ENCODE results near the gene ARPP21.
A peak's percentile ranks its signal among the peaks of the same experiment; 100 is the strongest.

Gene ARPP21

DNA sequence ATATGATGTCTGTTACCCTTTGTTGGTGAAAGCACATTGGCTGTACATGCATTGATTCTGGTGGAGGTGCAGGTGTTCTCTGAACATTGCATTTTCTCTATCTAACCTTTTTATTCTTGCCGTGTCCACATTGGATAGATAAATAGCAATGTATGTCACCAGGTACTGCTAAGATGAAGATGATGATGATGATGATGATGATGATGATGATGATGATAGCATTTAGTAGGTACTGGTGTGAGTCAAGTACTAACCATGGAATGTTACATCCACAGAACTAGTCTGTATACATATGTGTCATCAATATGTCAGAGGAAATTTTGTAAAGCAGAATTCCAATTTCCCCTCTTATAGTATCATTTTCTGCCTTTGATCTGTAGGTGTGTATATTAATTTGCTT, 36.3 kb downstream of the ARPP21 start:
- no peak for DNase-seq (ENCODE audit: low spot score)

DNA sequence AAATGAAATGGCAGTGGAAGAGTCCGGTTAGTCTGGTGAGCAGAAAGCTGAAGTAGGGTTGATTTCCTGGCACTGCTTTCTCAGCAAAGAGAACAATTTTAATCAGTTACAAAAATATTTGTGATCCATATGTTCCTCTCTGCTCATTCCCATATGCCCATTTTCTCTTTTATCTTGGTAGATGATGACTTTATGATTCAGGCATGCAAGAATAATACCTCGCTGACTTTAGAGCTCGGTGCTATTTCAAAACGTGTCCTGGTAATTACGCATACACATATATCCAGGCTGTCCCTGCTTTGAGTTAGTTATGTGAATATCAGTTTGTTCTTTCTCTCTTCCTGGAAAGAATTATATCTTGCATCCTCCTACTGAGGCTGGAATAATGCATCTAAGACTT, 38.5 kb downstream of the ARPP21 start:
- peak; percentile 66 for DNase-seq (ENCODE audit: low spot score)

DNA sequence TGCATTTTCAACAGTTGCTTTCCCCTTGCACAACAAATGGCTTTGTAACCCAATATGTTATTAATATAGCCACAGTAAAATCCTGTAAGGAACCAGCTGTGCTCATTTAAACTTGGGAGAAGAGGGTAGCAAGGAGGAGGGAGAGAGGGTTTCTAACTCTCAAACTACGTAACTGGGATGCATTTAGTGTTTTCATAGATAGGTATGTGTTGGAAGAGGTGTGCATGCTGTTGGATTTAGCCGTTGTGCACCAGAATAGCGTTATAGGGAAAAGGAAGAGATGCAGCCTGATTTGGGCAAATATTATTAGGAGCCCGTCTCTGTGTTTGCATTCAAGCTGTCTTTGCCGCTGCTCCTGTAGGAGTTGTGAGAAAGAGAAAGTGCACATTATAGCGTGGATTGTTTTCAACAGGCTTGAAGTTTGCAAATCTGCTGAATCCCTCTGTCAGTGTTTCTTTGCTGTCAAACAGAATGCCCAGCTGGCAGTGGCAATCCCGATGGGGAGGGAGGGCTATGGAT, 39.4 kb downstream of the ARPP21 start:
- DNase-seq (ENCODE audit: low spot score), result peak; percentile 68

DNA sequence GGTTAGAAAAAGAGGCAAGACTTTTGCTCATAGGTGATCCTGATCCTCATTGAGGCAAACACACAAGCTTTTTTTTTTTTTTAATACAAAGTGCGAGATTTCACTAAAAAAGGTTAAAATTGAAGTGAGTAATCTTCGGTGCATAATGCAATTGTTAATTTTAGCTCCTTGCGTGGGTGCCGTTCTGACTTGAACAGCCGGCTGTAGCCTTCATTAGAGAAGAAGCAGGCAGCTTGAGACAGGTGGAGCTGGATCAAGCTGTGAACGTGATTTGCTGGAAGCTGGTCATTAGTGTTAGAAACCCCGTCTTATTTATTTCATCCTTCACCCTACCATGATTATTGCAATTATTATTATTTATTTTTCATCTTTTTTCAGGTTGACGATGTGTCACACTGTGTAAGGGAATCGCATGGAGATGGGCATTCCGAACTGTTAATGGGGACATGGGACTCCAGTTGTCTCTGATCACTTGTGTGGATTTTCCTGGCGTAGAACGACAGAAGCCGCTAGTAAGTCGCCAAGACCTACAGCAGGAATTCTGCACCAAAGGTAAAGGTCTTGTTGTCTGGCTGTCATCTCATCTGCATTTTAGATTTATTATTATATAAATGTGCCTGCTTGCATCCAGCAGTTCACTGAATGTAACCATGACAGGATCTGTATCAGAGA, 40.2 kb downstream of the ARPP21 start:
- DNase-seq (ENCODE audit: low spot score), result peak; percentile 85

DNA sequence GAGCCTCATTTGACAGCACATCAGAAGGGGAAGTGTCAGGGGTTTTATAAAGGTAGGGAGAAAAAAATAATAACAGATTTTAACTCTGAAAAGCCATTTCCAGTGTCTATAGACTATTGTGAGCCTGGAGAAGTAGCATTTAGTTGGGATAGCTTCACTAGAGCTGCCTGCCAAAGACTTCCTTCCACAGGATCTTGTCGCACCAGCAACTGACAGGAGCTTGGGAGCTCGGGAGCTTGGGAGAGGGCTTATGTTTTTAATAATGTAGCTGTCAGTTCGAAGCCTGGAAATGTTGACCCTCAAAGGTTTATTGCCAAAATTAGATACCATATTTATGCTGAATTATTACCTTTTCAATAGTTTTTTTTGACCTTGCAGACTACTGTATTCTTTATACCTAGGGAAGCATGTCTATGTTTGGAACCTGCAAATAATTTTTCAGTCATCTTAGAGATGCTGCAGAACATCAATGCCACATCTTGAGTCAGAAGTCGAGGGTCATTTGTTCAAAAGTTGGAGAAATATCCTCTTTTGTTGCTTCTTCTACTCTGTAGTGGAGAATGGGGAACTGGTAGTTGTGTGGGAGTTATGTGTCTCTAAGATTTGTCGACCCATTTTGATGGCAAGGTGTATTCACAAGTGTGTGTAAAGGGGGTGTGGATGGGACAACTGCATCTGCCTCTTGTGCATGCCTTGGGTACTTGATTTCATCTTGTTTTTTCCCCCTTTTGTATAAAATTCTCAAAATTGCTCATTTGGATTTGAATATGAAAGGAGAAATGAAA, 41.7 kb downstream of the ARPP21 start:
- DNase-seq (ENCODE audit: low spot score), result peak; percentile 71

DNA sequence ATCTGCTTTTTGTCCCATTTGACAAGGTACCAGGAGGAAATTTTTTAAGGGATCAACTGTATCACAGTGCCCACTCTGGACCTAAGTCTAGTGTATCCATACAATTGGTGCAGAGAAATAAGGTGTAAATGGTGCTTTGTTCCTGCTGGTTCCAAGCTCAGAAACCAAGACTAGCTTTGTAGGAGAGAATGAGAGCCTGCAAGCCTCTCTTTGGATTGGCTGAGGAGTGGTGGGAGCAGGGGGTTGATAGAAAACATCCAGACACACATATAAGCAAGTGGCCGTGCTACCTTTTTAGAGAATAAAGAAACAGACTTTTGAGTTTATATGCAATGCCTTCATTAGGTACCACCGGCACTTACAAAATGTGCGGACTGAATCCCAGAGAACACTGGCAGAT, 45.8 kb downstream of the ARPP21 start:
- DNase-seq (ENCODE audit: low spot score), result peak; percentile 55

DNA sequence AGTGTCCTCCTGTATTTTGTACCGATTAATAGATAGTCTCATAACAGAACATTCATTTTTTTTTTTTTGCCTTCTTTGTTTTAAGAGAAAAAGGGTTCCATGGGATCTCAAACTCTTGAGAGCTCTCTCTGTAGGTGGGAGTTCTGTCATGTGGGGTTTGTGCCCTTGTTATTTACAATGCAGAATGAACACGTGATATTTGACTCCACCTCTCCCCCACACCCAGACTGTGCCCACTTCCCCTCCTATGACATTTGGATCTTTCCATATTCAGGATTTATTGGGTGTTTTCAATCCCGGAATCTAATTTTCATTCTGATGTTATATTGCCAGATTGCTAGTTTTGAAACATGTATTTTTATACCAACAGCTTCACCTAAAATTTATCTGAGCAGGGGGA, 49.5 kb downstream of the ARPP21 start:
- DNase-seq (ENCODE audit: low spot score), result peak; percentile 10

DNA sequence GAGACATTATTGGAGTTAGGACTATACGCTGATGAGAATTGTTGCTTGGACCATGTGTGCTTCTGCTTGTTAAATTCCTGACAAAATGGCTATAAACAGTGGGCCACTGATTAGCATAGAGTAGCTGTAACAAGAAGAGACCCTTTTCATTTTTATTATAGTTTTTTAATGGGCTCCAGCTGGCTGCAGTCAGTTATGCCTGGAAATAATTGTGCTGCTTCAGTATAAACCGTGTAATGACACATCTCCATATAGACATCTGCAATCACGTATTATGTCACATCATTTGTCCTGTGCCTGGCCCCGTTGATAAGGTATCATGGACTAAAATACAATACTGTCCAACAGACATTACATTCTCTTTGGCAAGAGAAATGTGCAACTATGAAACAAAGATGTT, 50.9 kb downstream of the ARPP21 start:
- no peak for DNase-seq (ENCODE audit: low spot score)

DNA sequence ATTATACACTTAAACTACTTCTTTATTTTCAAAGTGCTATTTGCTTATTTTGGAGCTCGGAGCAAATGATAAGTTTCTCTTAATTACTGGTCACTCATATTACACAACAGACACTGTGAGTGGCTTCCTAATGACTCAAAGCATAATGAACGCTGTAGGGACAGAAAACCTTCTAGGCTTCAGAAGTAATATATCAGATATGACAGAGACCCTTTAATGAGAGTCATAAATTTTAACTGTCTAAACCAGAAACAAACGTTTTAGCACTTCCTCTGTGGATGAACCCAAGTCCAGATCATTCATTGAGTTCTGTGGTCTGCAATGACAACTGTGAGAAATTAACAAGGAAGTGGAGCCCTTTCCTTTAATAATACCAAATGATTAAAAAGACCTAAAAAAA, 66.6 kb downstream of the ARPP21 start:
- DNase-seq (ENCODE audit: low spot score), result no peak

DNA sequence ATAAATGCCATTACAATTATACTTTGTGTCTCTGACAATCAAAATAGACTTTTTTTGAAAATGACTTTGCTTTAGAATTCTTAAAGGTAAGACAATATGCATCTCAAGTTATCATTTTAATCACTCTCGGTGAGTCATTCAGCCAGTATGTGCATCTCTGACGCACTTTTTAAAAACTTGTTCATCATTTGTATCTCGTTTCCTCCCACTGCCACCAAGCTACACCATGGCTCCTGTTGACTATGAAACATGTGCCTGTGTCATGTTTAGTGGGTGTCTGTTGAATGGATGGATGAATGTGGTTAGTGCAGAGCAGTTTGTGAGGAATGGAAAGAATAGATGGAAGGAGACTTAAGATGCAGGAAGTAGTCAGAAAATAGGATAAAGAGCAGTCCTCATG, 68.6 kb downstream of the ARPP21 start:
- DNase-seq (ENCODE audit: low spot score), result no peak

DNA sequence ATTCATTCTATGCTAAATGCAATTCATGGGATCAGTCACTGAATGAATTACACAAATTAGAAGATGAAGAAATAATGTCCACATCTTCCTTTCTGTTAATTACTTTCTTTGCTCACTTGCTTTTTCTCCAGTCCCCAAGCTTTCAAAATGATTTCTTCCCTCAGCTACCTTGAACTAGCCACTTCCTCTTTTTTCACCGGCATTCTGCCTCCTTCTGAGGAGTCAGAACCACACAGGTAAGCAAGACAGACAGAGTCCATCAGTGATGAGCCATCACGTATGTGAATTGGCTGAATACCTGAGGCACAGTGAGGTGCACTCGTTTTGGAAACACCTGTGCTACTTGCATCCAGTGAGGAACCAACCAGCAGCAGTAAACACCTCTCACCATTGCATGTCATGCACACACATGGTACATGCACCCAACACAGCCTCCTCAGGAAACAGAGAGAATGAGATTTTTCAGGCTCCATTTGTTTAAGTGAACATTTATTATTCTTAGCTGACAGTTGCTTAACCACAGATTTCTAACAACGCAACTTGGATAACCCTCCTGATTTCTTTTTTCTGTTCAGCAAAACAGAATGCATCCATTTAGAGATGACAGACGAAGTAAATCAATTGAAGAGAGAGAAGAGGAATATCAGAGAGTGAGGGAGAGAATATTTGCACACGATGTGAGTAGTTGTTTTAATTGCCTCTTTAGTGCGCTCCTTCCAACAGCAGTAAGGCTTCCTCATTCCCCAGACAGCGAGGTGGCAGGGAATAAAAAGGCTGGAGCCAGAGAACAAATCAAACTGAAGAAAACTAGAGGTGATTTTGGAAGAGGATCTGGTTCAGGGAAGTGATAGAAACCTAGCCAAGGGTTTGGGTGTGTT, 69.3 kb downstream of the ARPP21 start:
- no peak for DNase-seq (ENCODE audit: low spot score)

DNA sequence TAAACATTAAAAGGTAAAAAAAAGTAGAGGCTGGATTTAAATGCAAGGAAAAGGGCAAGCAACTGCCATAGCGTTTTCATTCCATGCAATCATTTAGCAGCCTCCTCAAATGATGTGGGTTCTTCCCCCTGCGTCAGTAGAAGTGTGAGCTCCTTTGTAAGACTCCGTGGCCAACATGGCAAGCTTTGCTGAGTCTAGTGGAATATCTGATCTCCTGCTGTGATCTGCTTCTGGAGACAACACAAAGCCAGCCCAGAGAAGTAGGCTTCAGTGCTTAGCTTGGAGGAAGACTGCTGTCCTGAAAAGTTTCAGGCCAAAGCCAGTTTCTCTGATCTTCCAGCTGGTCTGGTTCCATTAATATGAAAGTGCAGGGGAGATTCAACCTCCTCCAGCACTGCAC, 70.4 kb downstream of the ARPP21 start:
- DNase-seq (ENCODE audit: low spot score), result no peak

DNA sequence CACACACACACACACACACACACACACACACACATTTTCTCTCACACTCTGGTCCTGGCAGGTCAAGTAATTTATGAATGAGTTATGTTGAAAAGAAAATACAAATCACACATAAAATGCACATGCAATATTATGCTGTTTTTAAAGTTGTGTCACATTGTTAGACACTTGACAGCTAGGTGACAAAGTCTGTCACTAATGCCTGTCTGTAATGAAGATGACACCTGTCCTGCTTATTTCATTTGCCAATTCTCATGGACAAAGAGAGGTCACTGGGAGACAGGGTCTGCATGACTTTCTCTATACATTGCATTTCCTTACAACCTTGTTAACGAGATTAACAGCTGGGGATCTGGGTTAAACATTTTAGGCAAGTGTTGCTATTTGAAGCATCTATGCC, 71.2 kb downstream of the ARPP21 start:
- no peak for DNase-seq (ENCODE audit: low spot score)

DNA sequence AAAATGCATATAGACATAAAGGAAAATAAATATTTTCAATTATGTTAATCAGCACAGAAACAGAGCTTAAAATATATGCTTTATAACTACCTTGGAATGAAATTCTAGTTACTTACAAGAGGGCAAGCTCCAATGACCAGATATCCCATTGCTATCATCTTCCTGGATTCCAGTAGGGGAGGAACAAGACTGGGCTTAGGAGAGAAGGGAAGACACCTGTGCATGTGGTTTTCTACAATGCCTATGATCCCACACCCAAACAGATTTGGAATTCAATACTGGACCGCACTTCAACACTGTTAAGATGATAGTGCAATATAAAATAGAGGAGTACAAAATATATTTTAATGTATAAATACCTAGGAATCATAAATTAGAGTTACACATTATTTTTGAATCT, 79.6 kb downstream of the ARPP21 start:
- no peak for DNase-seq (ENCODE audit: low spot score)

DNA sequence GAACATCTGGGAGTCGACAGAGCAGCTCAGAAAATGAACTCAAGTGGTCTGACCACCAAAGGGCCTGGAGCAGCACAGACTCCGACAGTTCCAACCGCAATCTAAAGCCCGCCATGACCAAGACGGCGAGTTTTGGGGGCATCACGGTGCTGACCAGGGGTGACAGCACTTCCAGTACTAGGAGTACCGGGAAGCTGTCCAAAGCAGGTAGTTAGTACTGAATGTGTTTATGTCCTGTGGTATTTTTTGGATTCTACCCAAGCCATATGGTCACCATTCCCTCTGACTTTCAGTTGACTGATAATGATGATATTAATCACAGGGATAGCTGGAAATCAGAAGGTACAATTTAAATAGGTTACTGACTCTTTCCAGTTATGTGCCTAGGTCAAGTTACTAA, 82.3 kb downstream of the ARPP21 start:
- DNase-seq (ENCODE audit: low spot score), result peak; percentile 88

DNA sequence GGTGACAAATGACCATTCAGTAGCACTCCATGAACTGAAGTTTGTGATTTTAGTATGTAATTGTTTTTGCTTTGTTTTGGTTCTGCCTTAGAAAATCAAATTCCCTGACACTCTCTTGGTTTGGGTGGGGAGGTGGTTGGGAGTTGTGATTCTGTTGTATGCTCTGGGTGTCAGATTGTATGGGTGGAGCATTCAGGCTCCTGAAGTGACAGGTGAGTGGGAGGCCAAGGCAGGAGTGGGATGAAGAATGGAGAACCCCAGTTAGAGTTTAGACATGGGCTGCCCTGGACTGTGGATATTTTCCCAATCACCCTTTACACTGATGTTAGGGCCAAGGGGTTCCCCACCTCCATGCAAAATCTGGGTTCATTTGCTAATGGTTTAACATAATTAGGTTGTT, 83.6 kb downstream of the ARPP21 start:
- DNase-seq (ENCODE audit: low spot score), result no peak

DNA sequence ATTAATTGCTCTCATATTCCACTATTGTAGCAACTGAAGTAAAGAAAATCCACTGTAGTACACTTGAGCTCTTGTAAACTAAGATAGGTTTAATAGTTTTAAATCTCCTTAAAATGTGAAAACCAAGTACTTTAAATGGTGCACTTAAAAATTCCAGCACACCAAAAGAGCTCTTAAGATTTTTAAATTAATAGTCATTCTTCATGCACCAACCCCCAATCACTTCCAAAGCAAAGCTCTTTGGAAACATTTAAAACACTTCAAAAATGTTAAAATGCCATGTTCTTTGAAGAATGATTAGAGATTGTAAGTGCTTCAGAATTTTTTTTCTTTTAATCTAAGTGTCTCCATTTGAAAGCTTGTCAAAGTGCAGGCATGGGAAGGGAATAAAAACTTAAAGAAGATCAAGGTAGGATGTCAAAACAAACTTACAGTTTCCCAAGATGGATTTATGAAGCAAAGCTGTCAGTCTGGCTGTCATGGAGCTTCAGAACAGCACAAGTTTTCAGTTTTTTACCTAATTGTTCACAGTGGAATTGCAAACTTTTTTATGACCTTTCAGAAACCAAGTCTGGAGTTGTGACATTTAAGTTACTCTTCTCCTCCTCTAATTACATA, 84.3 kb downstream of the ARPP21 start:
- DNase-seq (ENCODE audit: low spot score), result no peak

DNA sequence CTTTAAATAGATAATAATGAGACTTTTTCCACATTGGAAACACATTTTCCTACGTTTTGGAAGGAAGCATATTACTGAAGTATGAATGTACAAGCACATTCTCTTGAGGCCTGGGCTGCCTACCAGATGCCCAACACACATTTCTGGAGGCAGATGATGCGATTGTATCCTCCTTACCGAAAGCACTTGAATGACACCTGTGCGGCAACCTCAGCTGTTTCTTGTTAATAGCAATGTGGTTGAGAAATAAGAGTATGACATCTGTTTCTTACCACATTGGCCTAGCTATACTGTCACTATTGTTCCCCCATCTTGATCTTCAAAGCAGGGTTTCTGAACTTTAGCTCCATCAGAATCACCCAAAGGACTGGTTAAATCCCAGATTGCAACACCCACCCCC, 84.8 kb downstream of the ARPP21 start:
- no peak for DNase-seq (ENCODE audit: low spot score)

DNA sequence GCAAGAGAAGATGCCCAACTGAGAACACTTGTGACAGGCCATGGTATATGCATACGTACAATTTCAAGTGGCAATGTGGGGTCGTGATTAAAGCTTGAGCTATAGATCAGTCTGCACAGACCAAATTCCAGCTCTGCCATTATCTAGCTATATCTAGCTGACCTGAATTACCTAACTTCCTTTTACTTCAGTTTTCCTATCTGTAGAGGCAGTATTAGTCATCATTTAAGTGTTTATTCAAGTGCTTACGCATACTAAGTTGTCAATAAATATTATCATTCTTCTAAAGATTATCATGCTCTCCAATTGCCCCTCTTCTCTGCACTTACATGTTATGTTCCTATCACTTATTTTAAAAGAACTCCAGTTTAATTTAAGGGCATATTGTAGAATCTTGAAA, 87.9 kb downstream of the ARPP21 start:
- no peak for DNase-seq (ENCODE audit: low spot score)

DNA sequence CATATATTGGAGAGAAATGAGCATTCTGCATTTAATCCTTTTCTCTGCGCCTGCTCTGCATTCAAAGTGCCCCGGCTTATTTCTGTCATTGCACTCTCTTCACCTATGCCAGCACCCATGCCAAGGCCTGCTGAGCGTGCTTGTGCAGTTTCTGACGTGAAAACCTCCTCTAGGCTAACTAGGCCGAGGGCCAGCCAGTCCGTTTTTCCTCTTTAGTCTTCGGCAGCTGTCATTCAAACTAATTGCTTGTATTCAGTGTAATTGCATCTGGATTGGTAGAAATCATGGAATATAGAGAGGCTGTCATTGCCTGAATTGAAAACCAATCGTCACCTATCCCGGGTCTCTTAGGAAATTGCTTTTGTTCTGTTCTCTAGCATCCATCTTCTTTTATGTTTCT, 94.0 kb downstream of the ARPP21 start:
- DNase-seq (ENCODE audit: low spot score), result peak; percentile 90

DNA sequence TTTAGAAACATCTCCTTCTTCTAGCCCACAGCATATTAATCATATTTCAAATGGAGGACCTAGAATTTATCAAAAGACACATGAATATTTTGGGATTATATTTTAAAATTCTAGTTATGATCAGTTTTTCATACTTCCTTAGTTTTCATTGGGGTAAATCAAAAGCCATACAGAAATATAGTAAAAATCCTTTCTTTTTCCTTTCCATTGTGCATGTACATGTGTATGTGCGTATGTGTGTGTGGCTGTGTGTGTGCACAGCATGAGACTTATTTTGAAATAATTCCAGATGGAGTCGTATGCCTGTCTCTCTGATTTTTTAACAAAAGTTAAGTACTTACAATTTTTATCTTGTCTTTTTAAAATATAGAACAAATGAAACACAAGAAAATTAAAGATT, 94.5 kb downstream of the ARPP21 start:
- DNase-seq (ENCODE audit: low spot score), result no peak

DNA sequence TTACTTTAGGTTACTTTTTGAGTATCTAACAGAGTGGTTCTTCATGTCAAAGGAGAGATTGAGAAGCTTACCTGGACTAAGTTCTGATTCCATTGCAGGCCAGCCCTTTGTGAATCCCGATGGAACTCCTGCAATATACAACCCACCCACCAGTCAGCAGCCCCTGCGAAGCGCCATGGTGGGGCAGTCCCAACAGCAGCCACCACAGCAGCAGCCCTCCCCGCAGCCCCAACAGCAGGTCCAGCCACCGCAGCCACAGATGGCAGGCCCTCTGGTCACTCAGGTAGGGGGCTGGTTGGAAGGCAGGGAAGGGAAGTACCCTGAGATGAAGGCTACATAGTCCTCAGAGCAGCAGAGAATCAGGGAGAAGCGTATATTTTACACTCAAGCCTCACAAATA, 97.8 kb downstream of the ARPP21 start:
- no peak for DNase-seq (ENCODE audit: low spot score)
